Testis (tissue), 2 donors: Measurements from ENCODE around the gene DLG1.

Source experiments
- POLR2A ChIP-seq: fragments of 450-650 bp; IDR thresholded peaks from one replicate; pipeline ENCODE4 v1.6.1; 2017; ENCODE audit warnings: antibody characterized with exemption, mild to moderate bottlenecking, moderate library complexity
- TF ChIP-seq, protein P1 (sequence below), 3 experiments: fragments of 450-650 bp in 2 of 3; fragments of 200-600 bp in 1 of 3; sonication (generic) in 1 of 3; IDR thresholded peaks; one replicate each; pipeline ENCODE4 v1.5.1; 2016 to 2019; ENCODE audit warnings: antibody characterized with exemption in 3 of 3, mild to moderate bottlenecking in 2 of 3, moderate library complexity in 1 of 3

DNA sequence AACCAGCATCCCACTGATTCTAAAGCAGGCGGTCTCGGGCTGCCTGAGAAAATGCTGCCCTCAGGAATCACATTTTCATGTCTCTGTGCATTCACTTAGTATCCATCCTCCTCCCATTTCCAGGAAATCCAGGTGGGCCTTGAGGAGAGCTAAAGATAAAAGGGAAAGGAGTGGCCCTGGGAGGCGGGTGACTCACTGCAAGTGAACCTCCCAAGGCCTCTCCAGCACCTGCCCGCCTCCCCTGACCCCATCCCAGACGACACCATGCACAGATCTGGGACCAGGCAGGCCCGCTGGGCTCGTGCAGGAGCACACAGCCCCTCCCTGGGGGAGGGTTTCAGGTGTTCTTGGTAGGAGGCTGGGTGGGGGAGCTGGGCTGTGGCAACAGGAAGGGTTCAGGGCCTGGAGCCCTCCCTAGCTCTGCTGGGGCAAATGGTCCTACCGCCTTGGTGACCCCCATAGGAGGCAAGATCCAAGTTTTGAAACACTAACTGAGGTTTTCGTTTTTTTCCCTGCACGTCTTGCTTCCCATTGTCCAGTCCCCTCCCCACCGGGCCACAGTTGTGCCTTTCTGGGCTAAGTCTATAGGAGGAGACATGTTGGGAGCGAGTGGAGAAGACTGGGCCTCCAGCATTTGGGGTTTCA is 291.0 kb downstream of the DLG1 start:
- TF ChIP-seq, protein P1, sequence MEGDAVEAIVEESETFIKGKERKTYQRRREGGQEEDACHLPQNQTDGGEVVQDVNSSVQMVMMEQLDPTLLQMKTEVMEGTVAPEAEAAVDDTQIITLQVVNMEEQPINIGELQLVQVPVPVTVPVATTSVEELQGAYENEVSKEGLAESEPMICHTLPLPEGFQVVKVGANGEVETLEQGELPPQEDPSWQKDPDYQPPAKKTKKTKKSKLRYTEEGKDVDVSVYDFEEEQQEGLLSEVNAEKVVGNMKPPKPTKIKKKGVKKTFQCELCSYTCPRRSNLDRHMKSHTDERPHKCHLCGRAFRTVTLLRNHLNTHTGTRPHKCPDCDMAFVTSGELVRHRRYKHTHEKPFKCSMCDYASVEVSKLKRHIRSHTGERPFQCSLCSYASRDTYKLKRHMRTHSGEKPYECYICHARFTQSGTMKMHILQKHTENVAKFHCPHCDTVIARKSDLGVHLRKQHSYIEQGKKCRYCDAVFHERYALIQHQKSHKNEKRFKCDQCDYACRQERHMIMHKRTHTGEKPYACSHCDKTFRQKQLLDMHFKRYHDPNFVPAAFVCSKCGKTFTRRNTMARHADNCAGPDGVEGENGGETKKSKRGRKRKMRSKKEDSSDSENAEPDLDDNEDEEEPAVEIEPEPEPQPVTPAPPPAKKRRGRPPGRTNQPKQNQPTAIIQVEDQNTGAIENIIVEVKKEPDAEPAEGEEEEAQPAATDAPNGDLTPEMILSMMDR (IDR thresholded peaks at IDR 0.05) = no peak
- no peak for TF ChIP-seq POLR2A
